H1 (cell line): ENCODE measurements around the gene ANAPC15. TPM values are rescaled to one million over a fixed set of nuclear protein-coding genes. Genes with fewer than 3 reads are reported as not detected.

Experiments used
- KDM1A ChIP-seq: fragments of 200-600, 300-600 bp; sonication (generic); IDR thresholded peaks from 2 replicates; pipeline ENCODE4 v1.7.1; 2016; ENCODE audit warnings: mild to moderate bottlenecking, low read length, borderline replicate concordance
- SIN3A ChIP-seq, 2 experiments: IDR thresholded peaks in 1 of 2; conservative IDR thresholded peaks in 1 of 2; 2 replicates each; pipeline ENCODE4 v1.6.1; 2011 to 2012; ENCODE audit warnings: low read length in 2 of 2, improper control_type of control experiment in 1 of 2, low read depth in 1 of 2, mild to moderate bottlenecking in 1 of 2
- polyA plus RNA-seq, 7 experiments: library from polyadenylated mRNA; depleted of rRNA in 3 of 7; stranded (reverse) in 5 of 7; unstranded in 2 of 7; fragments of >200 nt in 5 of 7; fragments of 200-250 nt in 2 of 7; gene quantifications; 1 replicate in 5 of 7; 2 replicates in 1 of 7; 4 replicates in 1 of 7; pipeline versions ENCODE4 v1.2.1 to v1.2.3, GENCODE V29; 2011 to 2013; ENCODE audit warnings: missing spikeins in 2 of 7, mixed read lengths in 2 of 7
- total RNA-seq: library from RNA; stranded (reverse); fragmentation: NEBNext Ultra II Directional; extraction: Animal tissue kit (Norgen Biotek cat#: 25700); gene quantifications from 2 replicates; pipeline ENCODE4 v1.2.1, GENCODE V29; 2021

ANAPC15 gene
- total and polyA plus RNA-seq, 2 of the 8 experiments (the other 6 are each of a cell fraction or from before 2014, with no cell fraction given), result 66.2 to 74.9 TPM

DNA sequence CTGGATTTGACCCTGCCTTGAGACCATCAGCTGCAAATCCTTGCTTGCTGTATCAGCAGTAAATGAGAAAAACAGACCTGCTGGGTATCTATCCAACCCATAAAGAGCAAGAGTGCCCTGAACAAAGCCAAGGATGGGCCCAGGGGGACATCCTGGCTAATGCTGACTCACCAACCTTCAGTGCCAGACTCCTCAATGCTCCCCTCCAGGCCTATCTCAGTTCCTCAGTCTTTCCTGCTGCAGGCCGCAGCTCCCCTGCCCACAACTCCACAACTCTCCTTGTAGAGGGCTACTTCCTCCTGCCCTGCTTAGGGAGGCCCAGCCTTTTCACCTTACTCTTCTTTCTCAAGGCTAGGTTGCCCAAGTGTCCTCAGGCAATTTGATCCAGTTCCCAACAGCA is 12.0 kb downstream of the ANAPC15 start (continued):
- TF ChIP-seq SIN3A (conservative IDR thresholded peaks at IDR 0.05 in 1 of 2, IDR thresholded peaks at IDR 0.05 in 1 of 2; ENCODE audit: low read depth in 1 of 2, low read length in 2 of 2) (no peak), KDM1A (no peak)
